Thyroid gland (tissue), 4 donors: ENCODE results near the gene PTAR1. TPM values are rescaled to one million over a fixed set of nuclear protein-coding genes. Genes with fewer than 3 reads are reported as not detected.

Experiments used
- DNase-seq, 2 donors: peaks; one replicate each; pipeline ENCODE4 v3.0.0-alpha.2; 2019
- H3K27ac ChIP-seq, 3 donors: fragments of 200-600 bp; sonication (generic); 1 replicate in 2 of 3; 2 replicates in 1 of 3; pipeline ENCODE4 v1.5.1; 2016 to 2019; ENCODE audit warnings: mild to moderate bottlenecking in 1 of 3, moderate library complexity in 1 of 3
- H3K27me3 ChIP-seq: fragments of 200-600 bp; sonication (generic); one replicate; pipeline ENCODE4 v1.5.1; 2019
- H3K36me3 ChIP-seq, 2 donors: fragments of 200-600 bp; sonication (generic); one replicate each; pipeline ENCODE4 v1.5.1; 2016 to 2019
- H3K4me1 ChIP-seq, 2 donors: fragments of 200-600 bp; sonication (generic); one replicate each; pipeline ENCODE4 v1.5.1; 2017 to 2019
- H3K4me3 ChIP-seq, 3 donors: fragments of 200-600 bp; sonication (generic); replicated peaks in 1 of 3; 1 replicate in 2 of 3; 2 replicates in 1 of 3; pipeline ENCODE4 v1.5.1; 2016; ENCODE audit warnings: mild to moderate bottlenecking in 1 of 3
- H3K9me3 ChIP-seq: fragments of 200-600 bp; sonication (generic); one replicate; pipeline ENCODE4 v1.5.1; 2017
- POLR2A ChIP-seq, 2 donors: fragments of 450-650 bp; IDR thresholded peaks; one replicate each; pipeline ENCODE4 v1.6.1; 2017; ENCODE audit warnings: antibody characterized with exemption in 2 of 2, mild to moderate bottlenecking in 2 of 2, moderate library complexity in 1 of 2
- WGBS, 2 donors: methylation state at CpG; one replicate each; pipeline ENCODE4 v1.1.5; 2017; 5-methylcytosine and 5-hydroxymethylcytosine counted together
- intact Hi-C: fragments of 100-400 bp; cut with DNase I; formaldehyde crosslinking; loops from one replicate; pipeline ENCODE4 v1.15.1; 2023
- total RNA-seq, 4 donors: library from RNA; depleted of rRNA; stranded (reverse); fragments of >200 nt; gene quantifications; one replicate each; pipeline ENCODE4 v1.2.3, GENCODE V29; 2016
- TF ChIP-seq, protein P1 (sequence below), 6 experiments: fragments of 200-600 bp in 3 of 6; fragments of 450-650 bp in 3 of 6; sonication (generic) in 3 of 6; IDR thresholded peaks; one replicate each; pipeline ENCODE4 v1.5.1; 2016 to 2019; ENCODE audit warnings: antibody characterized with exemption in 6 of 6, mild to moderate bottlenecking in 2 of 6, inconsistent platforms in 1 of 6, moderate library complexity in 1 of 6

Gene PTAR1
- total RNA-seq, 4 donors from 2014 or later: 67.9 to 80.9 (median 74.5) TPM

GRCh38 chr9:69718218-69718617 lies 41.6 kb downstream of the PTAR1 start:
- H3K27ac ChIP-seq: no peak overlapping the region
- no peak overlapping the region for H3K4me3 ChIP-seq
- peaks cover 7% of the 10 kb centered on the region in 2 donors for H3K36me3 ChIP-seq
- H3K27me3 ChIP-seq: no peaks in the 10 kb centered on the region
- H3K4me1 ChIP-seq: no peaks in the 10 kb centered on the region
- intact Hi-C loops: no loop called here
- TF ChIP-seq POLR2A (IDR thresholded peaks at IDR 0.05): no peak
- TF ChIP-seq, protein P1, sequence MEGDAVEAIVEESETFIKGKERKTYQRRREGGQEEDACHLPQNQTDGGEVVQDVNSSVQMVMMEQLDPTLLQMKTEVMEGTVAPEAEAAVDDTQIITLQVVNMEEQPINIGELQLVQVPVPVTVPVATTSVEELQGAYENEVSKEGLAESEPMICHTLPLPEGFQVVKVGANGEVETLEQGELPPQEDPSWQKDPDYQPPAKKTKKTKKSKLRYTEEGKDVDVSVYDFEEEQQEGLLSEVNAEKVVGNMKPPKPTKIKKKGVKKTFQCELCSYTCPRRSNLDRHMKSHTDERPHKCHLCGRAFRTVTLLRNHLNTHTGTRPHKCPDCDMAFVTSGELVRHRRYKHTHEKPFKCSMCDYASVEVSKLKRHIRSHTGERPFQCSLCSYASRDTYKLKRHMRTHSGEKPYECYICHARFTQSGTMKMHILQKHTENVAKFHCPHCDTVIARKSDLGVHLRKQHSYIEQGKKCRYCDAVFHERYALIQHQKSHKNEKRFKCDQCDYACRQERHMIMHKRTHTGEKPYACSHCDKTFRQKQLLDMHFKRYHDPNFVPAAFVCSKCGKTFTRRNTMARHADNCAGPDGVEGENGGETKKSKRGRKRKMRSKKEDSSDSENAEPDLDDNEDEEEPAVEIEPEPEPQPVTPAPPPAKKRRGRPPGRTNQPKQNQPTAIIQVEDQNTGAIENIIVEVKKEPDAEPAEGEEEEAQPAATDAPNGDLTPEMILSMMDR (IDR thresholded peaks at IDR 0.05): no peak
- no peaks in the 10 kb centered on the region for H3K9me3 ChIP-seq
- no peak for DNase-seq
- WGBS, 2 donors: 91 to 93% methylated on average over 6 of the region's 6 CpGs

DNA sequence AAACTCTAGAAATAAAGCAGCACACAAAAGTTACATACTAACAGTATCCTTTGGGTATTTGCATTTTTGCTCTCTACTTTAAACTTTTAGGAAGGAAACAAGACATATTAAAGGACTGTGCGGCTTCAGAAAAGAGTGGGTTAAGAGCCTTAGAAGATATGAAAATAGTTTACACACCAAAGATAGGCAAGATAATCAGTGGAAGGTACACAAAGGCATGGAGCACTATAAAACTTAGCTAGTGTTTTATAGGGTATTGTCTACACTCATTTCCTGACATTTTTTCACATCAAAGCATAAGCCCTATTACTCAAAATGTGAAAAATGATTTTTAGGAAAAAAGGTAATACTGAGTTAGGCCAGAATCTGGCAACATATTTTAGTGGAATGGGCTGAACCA lies 44.0 kb downstream of the PTAR1 start:
- Histone ChIP-seq H3K4me3 (no peak overlapping the region), H3K4me1 (no peaks in the 10 kb centered on the region), H3K9me3 (no peaks in the 10 kb centered on the region), H3K36me3 (peaks cover 7% of the 10 kb centered on the region in 2 donors), H3K27me3 (no peaks in the 10 kb centered on the region), H3K27ac (no peak overlapping the region)
- DNase-seq: no peak
- no peak for TF ChIP-seq POLR2A (IDR thresholded peaks at IDR 0.05)
- TF ChIP-seq, protein P1 (IDR thresholded peaks at IDR 0.05): no peak
- intact Hi-C loops: no loop called here
- WGBS, 2 donors: 96 to 98% methylated on average over 1 of the region's 1 CpG

GRCh38 chr9:69715096-69715495 lies 44.7 kb downstream of the PTAR1 start:
- H3K9me3 ChIP-seq: no peaks in the 10 kb centered on the region
- H3K27me3 ChIP-seq: no peaks in the 10 kb centered on the region
- intact Hi-C loops: no loop called here
- H3K4me1 ChIP-seq: no peaks in the 10 kb centered on the region
- no peak for DNase-seq
- no peak overlapping the region for H3K4me3 ChIP-seq
- 96 to 98% methylated on average over 3 of the region's 3 CpGs for WGBS, 2 donors
- H3K27ac ChIP-seq: no peak overlapping the region
- peaks cover 7% of the 10 kb centered on the region in 2 donors for H3K36me3 ChIP-seq
- TF ChIP-seq, protein P1 (IDR thresholded peaks at IDR 0.05): no peak
- no peak for TF ChIP-seq POLR2A (IDR thresholded peaks at IDR 0.05)

- Histone ChIP-seq H3K27me3 (no peaks in the 10 kb centered on the region), H3K4me3 (no peak overlapping the region), H3K36me3 (no peaks in the 10 kb centered on the region), H3K27ac (no peak overlapping the region), H3K9me3 (no peaks in the 10 kb centered on the region), H3K4me1 (no peaks in the 10 kb centered on the region)
- intact Hi-C loops: no loop called here
- 79 to 91% methylated on average over 2 of the region's 2 CpGs for WGBS, 2 donors
- no peak for DNase-seq
- TF ChIP-seq, protein P1 (IDR thresholded peaks at IDR 0.05): no peak
Measured at GRCh38 chr9:69697475-69697874, 62.3 kb downstream of the PTAR1 start.

DNA sequence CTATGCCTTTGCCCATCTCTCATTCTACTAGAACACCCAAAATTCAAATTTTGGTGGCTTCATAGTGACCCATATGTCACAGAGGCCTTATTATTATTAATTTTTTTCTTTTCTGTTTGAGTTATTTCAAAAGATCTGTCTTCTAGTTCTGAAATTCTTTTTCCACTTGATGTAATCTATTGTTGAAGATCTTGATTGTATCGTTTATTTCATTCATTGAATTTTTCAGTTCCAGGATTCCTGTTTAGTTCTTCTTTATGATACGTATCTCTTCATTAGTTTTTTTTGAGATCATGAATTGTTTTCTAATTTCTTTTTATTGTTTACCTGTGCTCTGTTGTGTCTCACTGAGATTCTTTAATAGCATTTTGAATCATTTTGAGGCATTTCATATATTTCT lies 63.0 kb downstream of the PTAR1 start:
- Histone ChIP-seq H3K4me1 (no peaks in the 10 kb centered on the region), H3K27me3 (no peaks in the 10 kb centered on the region), H3K4me3 (no peak overlapping the region), H3K27ac (no peak overlapping the region), H3K9me3 (no peaks in the 10 kb centered on the region), H3K36me3 (no peaks in the 10 kb centered on the region)
- WGBS, 2 donors: 94 to 96% methylated on average over 2 of the region's 2 CpGs
- intact Hi-C loops: no loop called here
- TF ChIP-seq, protein P1 (IDR thresholded peaks at IDR 0.05): no peak
- no peak for TF ChIP-seq POLR2A (IDR thresholded peaks at IDR 0.05)
- no peak for DNase-seq
